HEK293 (cell line): ENCODE data around the gene TMPRSS7.

Source experiments
- CTCF ChIA-PET: fragments of 350-600 bp; formaldehyde crosslinking; extraction: SDS; loops from one replicate; lab custom pipeline; 2021; ENCODE audit warnings: antibody characterized with exemption; lab: Yijun Ruan, JAX
- POLR2A ChIA-PET: fragments of 300-600 bp; formaldehyde crosslinking; extraction: SDS; loops from one replicate; lab custom pipeline; 2020; ENCODE audit warnings: antibody characterized with exemption, inconsistent platforms; lab: Yijun Ruan, JAX
- H3K27ac ChIP-seq: fragments of 200-500 bp; sonication (Bioruptor generic); 2 replicates; pipeline ENCODE4 v1.5.1; 2014; ENCODE audit warnings: low read depth, low read length, control low read depth, inconsistent platforms; ENCODE audit errors: extremely low read depth
- H3K36me3 ChIP-seq, 2 experiments: fragments of 200-500 bp in 1 of 2; sonication (Bioruptor generic) in 1 of 2; 1 replicate in 1 of 2; 2 replicates in 1 of 2; pipeline ENCODE4 v1.5.1; 2014 to 2017; ENCODE audit warnings: inconsistent platforms in 2 of 2, low read length in 2 of 2; ENCODE audit not compliant: control insufficient read depth in 2 of 2, insufficient read depth in 1 of 2
- H3K4me1 ChIP-seq: fragments of 200-500 bp; sonication (Bioruptor generic); 2 replicates; pipeline ENCODE4 v1.5.1; 2014; ENCODE audit warnings: mild to moderate bottlenecking, low read length, inconsistent platforms; ENCODE audit not compliant: control insufficient read depth, insufficient read depth
- H3K4me3 ChIP-seq: 2 replicates; pipeline ENCODE4 v1.5.1; 2011; ENCODE audit warnings: low read depth, mild to moderate bottlenecking, control low read depth, low read length, moderate library complexity
- H3K9me3 ChIP-seq: fragments of 200-500 bp; sonication (Bioruptor generic); 2 replicates; pipeline ENCODE4 v1.5.1; 2014; ENCODE audit warnings: low read depth, low read length, inconsistent platforms; ENCODE audit not compliant: control insufficient read depth, insufficient read depth
- MYNN ChIP-seq: fragments of 450-650 bp; formaldehyde crosslinking; IDR thresholded peaks from 2 replicates; pipeline ENCODE4 v1.5.1; 2016; ENCODE audit warnings: missing biosample characterization, missing genetic modification characterization, borderline replicate concordance
- ZFHX2 ChIP-seq: fragments of 450-650 bp; formaldehyde crosslinking; conservative IDR thresholded peaks from 2 replicates; pipeline ENCODE4 v1.5.1; 2016; ENCODE audit warnings: missing biosample characterization, missing genetic modification characterization
- ZNF112 ChIP-seq: fragments of 450-650 bp; formaldehyde crosslinking; IDR thresholded peaks from 2 replicates; pipeline ENCODE4 v1.5.0; 2017; ENCODE audit warnings: missing biosample characterization, missing genetic modification characterization
- ZNF146 ChIP-seq: fragments of 450-650 bp; formaldehyde crosslinking; IDR thresholded peaks from 2 replicates; pipeline ENCODE4 v1.5.1; 2016; ENCODE audit warnings: missing biosample characterization, missing genetic modification characterization
- ZNF24 ChIP-seq: fragments of 450-650 bp; formaldehyde crosslinking; IDR thresholded peaks from 2 replicates; pipeline ENCODE4 v1.5.1; 2016; ENCODE audit warnings: missing biosample characterization, missing genetic modification characterization
- ZNF366 ChIP-seq: fragments of 450-650 bp; formaldehyde crosslinking; conservative IDR thresholded peaks from 2 replicates; pipeline ENCODE4 v1.5.1; 2016; ENCODE audit warnings: missing biosample characterization, missing genetic modification characterization
- ZNF37A ChIP-seq: fragments of 450-650 bp; IDR thresholded peaks from 2 replicates; pipeline ENCODE4 v1.5.1; 2018; ENCODE audit warnings: missing biosample characterization, missing genetic modification characterization
- ZNF416 ChIP-seq: fragments of 450-650 bp; formaldehyde crosslinking; IDR thresholded peaks from 2 replicates; pipeline ENCODE4 v1.5.1; 2016; ENCODE audit warnings: missing biosample characterization, missing genetic modification characterization
- ZNF544 ChIP-seq: fragments of 450-650 bp; formaldehyde crosslinking; IDR thresholded peaks from 2 replicates; pipeline ENCODE4 v1.5.0; 2017; ENCODE audit warnings: missing biosample characterization, missing genetic modification characterization
- ZNF555 ChIP-seq: fragments of 450-650 bp; formaldehyde crosslinking; conservative IDR thresholded peaks from 2 replicates; pipeline ENCODE4 v1.5.1; 2017; ENCODE audit warnings: missing biosample characterization, mild to moderate bottlenecking, missing genetic modification characterization, inconsistent platforms
- ZNF776 ChIP-seq: fragments of 450-650 bp; formaldehyde crosslinking; IDR thresholded peaks from 2 replicates; pipeline ENCODE4 v1.5.0; 2017; ENCODE audit warnings: missing biosample characterization, missing genetic modification characterization, borderline replicate concordance
- TF ChIP-seq, protein P1 (sequence below): fragments of 450-650 bp; formaldehyde crosslinking; IDR thresholded peaks from 2 replicates; pipeline ENCODE4 v1.5.1; 2016; ENCODE audit warnings: missing biosample characterization, missing genetic modification characterization
- TF ChIP-seq, protein P2 (sequence below): fragments of 450-650 bp; formaldehyde crosslinking; IDR thresholded peaks from 2 replicates; pipeline ENCODE4 v1.5.1; 2016; ENCODE audit warnings: missing biosample characterization, missing genetic modification characterization
- TF ChIP-seq, protein P3 (sequence below): fragments of 450-650 bp; formaldehyde crosslinking; IDR thresholded peaks from 2 replicates; pipeline ENCODE4 v1.5.1; 2016; ENCODE audit warnings: missing biosample characterization, missing genetic modification characterization, low read depth
- TF ChIP-seq, protein P4 (sequence below): fragments of 450-650 bp; formaldehyde crosslinking; conservative IDR thresholded peaks from 2 replicates; pipeline ENCODE4 v1.5.1; 2016; ENCODE audit warnings: low read depth, missing biosample characterization, missing genetic modification characterization

TMPRSS7 gene

DNA sequence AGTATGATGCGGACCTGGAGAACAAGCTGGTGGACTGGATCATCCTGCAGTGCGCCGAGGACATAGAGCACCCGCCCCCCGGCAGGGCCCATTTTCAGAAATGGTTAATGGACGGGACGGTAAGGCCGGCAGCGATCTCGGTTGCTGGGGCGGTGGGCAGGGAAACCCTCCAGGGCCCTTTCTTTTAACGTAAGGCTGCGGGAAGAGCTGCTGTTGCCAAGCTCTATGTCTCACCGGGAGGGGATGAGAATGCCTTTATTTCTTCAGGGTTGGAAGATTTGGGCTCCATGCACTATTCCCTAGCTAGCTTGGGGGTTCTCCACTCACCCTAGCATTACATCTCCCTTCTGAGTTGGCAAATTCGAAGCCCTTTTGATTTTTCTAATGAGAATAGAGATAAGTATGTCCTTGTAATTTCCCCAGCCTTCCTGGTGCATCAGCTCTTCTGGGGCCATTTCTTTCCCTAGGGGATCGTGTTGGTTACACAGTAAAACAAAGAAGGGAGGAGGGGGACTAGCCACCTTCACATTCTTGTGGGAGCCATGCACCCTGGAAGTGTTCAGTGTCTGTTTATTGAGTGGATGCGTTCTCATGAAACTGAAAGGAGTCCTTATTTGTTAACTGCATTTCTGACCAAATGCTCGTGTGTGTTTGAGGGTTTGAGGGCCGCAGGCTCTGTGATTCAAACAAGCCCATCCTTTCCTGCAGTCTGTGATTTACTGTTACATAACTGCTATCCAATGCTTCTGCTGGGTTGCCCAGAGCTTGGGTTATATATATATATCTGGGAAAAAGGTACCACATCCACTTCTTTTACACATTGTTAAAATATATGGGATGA is 34.8 kb upstream of the TMPRSS7 start:
- no peak overlapping the region for H3K27ac ChIP-seq
- no peaks in the 10 kb centered on the region for H3K9me3 ChIP-seq
- H3K4me3 ChIP-seq: no peak overlapping the region
- POLR2A ChIA-PET: no interaction called here
- TF ChIP-seq ZNF112 (tag by site-specific recombination) (no peak), ZNF544 (no peak), MYNN (tag by site-specific recombination) (no peak), ZNF37A (tag by site-specific recombination) (no peak), ZNF776 (tag by site-specific recombination) (no peak), ZFHX2 (tag by site-specific recombination) (no peak), ZNF555 (tag by site-specific recombination) (no peak), ZNF24 (tag by site-specific recombination) (no peak), ZNF366 (tag by site-specific recombination) (no peak), ZNF146 (no peak), ZNF416 (tag by site-specific recombination) (no peak)
- TF ChIP-seq, protein P1, sequence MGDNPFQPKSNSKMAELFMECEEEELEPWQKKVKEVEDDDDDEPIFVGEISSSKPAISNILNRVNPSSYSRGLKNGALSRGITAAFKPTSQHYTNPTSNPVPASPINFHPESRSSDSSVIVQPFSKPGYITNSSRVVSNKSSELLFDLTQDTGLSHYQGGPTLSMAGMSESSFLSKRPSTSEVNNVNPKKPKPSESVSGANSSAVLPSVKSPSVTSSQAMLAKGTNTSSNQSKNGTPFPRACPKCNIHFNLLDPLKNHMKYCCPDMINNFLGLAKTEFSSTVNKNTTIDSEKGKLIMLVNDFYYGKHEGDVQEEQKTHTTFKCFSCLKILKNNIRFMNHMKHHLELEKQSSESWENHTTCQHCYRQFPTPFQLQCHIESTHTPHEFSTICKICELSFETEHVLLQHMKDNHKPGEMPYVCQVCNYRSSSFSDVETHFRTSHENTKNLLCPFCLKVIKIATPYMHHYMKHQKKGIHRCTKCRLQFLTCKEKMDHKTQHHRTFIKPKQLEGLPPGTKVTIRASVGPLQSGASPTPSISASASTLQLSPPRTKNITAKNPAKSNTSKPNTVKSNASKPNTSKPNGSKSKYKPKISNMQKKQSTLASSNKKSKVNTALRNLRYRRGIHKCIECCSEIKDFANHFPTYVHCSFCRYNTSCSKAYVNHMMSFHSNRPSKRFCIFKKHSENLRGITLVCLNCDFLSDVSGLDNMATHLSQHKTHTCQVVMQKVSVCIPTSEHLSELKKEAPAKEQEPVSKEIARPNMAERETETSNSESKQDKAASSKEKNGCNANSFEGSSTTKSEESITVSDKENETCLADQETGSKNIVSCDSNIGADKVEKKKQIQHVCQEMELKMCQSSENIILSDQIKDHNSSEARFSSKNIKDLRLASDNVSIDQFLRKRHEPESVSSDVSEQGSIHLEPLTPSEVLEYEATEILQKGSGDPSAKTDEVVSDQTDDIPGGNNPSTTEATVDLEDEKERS (tag by site-specific recombination): no peak
- TF ChIP-seq, protein P2, sequence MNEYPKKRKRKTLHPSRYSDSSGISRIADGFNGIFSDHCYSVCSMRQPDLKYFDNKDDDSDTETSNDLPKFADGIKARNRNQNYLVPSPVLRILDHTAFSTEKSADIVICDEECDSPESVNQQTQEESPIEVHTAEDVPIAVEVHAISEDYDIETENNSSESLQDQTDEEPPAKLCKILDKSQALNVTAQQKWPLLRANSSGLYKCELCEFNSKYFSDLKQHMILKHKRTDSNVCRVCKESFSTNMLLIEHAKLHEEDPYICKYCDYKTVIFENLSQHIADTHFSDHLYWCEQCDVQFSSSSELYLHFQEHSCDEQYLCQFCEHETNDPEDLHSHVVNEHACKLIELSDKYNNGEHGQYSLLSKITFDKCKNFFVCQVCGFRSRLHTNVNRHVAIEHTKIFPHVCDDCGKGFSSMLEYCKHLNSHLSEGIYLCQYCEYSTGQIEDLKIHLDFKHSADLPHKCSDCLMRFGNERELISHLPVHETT (tag by site-specific recombination): no peak
- TF ChIP-seq, protein P3, sequence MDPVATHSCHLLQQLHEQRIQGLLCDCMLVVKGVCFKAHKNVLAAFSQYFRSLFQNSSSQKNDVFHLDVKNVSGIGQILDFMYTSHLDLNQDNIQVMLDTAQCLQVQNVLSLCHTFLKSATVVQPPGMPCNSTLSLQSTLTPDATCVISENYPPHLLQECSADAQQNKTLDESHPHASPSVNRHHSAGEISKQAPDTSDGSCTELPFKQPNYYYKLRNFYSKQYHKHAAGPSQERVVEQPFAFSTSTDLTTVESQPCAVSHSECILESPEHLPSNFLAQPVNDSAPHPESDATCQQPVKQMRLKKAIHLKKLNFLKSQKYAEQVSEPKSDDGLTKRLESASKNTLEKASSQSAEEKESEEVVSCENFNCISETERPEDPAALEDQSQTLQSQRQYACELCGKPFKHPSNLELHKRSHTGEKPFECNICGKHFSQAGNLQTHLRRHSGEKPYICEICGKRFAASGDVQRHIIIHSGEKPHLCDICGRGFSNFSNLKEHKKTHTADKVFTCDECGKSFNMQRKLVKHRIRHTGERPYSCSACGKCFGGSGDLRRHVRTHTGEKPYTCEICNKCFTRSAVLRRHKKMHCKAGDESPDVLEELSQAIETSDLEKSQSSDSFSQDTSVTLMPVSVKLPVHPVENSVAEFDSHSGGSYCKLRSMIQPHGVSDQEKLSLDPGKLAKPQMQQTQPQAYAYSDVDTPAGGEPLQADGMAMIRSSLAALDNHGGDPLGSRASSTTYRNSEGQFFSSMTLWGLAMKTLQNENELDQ (tag by site-specific recombination): no peak
- TF ChIP-seq, protein P4, sequence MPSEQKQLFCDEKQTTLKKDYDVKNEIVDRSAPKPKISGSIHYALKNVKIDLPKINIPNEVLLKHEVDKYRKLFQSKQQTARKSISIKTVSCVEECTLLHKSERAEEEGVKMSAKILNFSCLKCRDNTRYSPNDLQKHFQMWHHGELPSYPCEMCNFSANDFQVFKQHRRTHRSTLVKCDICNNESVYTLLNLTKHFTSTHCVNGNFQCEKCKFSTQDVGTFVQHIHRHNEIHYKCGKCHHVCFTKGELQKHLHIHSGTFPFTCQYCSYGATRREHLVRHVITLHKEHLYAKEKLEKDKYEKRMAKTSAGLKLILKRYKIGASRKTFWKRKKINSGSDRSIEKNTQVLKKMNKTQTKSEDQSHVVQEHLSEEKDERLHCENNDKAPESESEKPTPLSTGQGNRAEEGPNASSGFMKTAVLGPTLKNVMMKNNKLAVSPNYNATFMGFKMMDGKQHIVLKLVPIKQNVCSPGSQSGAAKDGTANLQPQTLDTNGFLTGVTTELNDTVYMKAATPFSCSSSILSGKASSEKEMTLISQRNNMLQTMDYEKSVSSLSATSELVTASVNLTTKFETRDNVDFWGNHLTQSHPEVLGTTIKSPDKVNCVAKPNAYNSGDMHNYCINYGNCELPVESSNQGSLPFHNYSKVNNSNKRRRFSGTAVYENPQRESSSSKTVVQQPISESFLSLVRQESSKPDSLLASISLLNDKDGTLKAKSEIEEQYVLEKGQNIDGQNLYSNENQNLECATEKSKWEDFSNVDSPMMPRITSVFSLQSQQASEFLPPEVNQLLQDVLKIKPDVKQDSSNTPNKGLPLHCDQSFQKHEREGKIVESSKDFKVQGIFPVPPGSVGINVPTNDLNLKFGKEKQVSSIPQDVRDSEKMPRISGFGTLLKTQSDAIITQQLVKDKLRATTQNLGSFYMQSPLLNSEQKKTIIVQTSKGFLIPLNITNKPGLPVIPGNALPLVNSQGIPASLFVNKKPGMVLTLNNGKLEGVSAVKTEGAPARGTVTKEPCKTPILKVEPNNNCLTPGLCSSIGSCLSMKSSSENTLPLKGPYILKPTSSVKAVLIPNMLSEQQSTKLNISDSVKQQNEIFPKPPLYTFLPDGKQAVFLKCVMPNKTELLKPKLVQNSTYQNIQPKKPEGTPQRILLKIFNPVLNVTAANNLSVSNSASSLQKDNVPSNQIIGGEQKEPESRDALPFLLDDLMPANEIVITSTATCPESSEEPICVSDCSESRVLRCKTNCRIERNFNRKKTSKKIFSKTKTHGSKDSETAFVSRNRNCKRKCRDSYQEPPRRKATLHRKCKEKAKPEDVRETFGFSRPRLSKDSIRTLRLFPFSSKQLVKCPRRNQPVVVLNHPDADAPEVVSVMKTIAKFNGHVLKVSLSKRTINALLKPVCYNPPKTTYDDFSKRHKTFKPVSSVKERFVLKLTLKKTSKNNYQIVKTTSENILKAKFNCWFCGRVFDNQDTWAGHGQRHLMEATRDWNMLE: no peak
- TF ChIP-seq, all 188 proteins: peak for 0
- CTCF ChIA-PET: interaction anchor here (0.6 to 2.0 kb wide), 3 partner anchors 11 to 74 kb away, joined by 3 to 13 read pairs (median 9); no protein-coding TSS in a partner anchor
- Histone ChIP-seq H3K4me1 (no peaks in the 10 kb centered on the region), H3K36me3 (no peaks in the 10 kb centered on the region)
